IPS-NIHi7 (cell line): ENCODE measurements around the gene SLC7A8.

Experiments
- DNase-seq: peaks from one replicate; pipeline ENCODE4 v3.0.0; 2012; ENCODE audit warnings: mixed read lengths; ENCODE audit errors: extremely low spot score

The SLC7A8 gene

DNA sequence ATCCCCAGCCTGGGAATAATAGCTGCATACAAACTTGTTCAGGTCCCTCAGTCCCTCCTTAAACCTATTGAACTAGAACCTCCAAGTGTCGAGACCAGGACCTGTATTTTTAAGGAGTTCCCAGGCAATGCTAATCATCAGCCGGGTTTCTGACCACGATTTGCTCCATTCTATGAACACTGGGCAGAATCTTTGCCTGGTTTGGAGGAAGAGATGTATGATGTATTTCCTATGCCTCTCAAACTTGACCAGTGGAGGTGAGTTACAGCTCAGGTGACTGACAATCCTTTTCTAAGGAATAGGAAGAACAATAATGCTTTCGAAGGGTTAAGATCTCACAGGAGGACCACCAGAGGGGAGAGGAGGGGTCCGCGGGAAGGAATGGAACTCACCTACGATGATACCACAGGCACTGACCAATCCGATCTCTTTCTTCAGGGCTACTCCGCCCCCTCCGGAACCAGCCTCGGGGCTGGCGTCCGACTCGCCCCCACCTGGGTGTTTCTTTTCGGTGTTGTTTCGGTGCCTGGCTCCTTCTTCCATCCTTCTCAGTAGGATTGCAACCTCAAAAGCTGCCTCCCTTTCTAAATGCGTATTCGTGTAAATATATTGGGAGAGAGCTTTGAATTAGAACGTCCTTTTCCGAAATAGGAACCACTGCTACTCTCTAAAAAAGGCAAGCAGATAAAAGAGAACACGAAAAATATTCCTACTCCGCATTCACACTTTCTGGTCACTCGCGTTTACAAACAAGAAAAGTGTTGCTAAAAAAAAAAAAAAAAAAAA, 895 bp downstream of the SLC7A8 start:
- DNase-seq: peak; percentile 89

DNA sequence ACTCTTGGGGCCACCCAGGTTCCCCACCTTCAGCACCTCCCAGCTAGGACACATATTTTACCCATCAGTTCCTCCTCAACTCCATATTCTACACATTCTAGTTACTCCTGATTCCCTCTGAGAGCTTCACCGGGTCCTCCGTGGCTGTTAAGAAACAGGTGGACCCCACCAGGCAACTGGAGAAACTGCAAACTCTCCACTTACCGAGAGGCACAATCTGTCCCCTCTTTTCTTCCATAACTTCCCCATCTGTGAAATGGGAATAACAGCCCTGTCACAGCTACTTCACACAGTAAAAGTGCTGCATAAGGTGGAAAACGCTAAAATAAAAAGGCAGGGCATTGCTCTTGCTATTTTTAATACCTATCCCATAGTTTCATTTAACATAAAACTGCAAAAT, 1.5 kb downstream of the SLC7A8 start:
- no peak for DNase-seq

DNA sequence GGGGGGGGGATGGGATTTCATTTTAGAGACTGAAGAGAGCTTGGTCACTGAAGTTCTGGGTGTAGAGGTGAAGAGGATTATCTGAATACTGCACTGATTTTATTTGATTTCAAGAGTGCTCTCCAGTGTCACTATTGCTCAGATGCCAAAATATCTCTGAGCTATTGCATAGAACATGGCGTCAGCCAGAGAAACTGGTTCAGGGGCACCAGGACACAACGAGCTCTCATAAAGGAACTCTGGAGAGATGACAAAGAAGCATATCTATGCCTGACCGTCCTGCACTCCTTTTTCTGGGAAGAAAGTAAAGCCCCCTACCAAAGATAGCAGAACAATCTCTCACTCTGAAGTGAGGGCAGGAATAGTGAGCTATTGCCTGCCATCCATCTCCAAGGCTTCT, 2.0 kb downstream of the SLC7A8 start:
- DNase-seq: no peak

DNA sequence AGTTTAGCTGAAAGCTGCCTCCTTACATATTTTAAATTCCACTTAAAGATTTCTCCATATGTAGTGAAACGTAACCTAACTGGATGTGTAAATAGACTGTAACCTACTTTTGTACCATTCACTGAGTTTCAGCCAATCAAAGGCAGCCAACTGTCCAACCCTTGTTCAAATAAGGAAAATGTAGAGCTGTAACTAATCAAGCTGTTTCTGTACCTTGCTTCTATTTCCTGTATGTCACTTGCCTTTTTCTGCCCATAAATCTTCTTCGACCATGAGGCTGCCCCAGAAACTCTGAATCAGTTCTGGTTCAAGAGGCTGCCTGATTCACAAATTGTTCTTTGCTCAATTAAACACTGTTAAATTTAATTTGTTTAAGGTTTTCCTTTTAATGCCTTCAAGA, 6.3 kb downstream of the SLC7A8 start:
- DNase-seq: no peak

DNA sequence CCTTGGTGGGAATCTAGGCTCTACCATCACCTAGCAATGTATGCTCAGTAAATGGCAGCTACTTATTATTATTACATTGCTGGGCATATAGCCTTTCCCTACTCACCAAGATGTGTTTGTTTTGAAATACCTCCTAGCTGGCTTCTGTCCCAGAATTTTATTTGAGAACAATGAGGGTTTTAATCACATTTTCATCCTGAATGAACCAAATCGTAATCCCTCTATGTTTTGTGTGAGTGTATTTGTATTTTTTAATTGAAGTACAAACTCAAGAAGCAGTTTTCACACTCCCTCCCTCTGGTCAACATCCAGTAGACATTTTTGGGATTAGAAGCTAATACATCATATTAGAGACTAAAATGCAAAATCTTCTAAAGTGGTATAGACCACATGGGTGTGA, 7.6 kb downstream of the SLC7A8 start:
- no peak for DNase-seq

DNA sequence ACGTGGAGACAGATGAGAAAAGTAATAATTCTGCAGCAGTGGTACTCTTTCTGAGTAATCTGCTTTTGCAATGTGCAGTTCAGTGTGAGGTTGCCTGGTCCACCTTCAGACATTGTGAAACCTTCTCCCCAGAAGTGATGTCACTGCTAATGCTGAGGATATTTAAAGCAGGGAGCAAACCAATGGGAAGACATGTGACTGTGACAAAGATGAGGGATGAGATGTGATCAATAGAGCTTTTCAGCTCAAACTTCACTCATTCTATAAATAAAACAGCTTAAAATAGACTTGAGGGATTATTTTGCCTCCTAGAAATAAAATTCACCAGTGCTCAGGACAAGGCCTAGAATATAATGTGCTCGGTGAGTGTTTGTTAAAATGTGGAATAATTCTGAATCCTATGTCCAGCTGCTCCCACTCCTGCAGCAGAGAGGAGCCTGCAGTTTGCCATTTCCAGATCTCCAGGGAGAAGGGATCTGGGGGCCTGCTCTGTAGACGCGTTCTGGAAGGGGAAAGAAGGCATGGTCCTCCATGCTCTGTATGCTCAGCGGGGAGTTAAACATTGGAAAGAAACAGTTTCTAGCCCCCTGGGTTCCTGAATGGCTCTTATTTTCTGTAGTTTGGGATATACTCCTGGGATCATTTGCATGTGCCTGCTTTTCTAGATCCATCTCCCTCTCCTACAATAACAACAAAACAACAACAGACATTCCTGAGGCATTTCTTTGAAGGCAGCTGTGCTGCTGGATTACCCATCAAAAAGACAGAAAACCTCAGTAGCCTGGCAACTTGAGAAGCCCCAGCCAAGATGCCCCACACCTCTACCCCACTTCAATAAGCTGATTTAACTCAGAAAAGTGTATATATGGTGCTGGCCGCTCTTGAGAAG, 8.9 kb downstream of the SLC7A8 start:
- DNase-seq: no peak

DNA sequence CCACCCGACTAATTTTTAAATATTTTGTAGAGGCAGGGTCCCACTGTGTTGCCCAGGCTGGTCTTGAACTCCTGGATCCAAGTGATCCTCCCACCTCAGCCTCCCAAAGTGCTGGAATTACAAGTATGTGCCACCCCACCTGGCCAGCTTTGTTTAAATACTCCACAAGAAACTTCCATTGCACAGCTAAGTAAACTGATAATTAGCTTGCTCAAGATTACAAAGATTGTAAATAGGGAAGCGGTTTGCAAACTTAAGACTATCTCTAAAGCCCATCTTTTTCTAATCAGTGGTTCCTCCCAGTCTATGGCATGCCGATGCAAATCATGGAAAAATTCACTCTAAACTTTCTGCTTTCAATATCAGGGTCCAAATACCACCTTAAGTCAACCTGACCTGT, 9.7 kb downstream of the SLC7A8 start:
- no peak for DNase-seq

DNA sequence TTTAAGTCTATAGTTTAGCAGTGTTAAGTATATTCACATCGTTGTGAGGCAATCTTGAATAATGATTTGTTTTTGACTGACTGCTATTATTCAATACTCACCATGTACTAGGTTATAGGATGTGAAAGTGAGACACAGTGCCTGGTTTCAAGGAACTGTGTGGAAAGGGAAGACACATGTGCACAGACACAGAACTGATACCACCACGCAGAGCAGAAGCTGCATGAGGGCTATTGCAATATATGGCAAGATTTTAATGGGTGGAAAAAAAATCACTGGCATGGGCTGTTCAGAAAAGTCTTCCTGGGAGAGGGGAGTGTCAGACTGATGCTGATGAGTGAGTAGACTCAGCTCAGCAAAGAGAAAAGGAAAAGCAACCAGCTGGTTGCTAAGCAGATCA, 10.4 kb downstream of the SLC7A8 start:
- DNase-seq: no peak

DNA sequence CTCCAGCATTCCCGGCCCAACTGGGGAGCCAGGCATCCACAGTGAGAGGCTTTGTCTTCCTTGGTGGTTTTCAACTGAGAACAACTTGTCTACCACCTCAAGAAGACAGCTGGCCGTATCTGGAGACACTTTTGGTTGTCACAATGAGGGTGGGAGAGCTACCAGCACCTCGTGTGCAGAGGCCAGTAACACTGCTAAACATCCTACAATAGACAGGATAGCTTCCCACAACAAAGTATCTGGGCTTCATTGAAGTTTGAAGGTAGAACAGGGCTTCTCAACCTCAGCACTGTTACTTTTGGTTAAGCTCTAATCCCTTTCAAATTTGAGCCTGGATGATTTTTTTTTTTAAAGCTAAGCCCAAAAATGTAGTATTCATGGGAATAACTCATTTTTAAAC, 10.9 kb downstream of the SLC7A8 start:
- no peak for DNase-seq

DNA sequence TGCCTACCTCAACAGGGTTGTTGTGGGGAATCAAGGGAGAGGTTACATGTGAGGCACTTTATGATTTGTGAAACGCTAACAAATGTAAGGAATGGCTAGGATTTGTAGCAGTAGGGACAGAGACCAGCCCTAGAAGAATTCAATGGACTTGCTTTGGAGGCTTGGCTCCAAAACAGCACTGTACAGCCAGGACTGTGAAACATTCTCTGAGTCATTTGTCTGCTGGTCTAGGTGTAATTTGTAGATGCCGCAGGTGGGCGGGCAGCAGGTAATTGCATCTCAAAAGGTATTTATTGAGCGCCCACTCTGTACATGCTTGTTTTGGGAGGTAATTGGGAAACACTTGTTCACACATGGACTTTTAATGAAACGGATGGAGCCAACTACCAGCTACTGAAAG, 11.4 kb downstream of the SLC7A8 start:
- no peak for DNase-seq

DNA sequence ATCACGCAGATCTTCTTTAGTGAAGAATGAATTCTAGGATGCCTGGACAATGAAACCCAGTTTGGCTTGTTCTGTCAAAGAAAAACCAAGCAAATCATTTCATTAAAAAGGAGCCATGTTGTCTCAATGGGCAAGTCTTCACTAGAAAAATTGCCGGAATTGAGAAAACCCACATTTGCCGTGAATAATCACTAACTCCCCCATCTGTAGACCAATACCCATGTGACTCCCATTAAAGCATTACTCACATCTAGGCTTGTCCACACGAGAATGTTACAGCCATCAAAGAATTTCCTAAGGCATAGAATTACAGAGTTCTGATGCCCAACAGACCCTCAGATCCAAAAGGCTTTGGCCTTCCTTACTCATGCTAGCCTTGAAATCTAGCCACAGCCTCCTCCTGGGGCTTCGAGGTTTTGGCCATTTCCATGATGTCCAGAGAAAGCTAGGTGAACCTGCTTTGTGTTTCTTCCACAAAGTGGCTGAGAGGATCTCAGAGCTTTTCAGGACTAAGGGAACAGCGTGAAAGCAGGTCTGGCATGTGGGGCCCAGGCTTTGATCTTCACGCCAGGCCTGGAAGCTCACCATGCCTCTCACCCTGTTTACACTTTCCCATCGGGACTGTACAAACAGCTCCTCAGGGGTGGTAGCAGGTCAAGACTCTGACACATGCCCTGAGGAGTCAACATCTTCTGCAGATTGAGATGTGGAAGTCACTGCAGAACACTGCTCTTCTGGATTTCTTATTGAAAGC, 12.1 kb downstream of the SLC7A8 start:
- no peak for DNase-seq

DNA sequence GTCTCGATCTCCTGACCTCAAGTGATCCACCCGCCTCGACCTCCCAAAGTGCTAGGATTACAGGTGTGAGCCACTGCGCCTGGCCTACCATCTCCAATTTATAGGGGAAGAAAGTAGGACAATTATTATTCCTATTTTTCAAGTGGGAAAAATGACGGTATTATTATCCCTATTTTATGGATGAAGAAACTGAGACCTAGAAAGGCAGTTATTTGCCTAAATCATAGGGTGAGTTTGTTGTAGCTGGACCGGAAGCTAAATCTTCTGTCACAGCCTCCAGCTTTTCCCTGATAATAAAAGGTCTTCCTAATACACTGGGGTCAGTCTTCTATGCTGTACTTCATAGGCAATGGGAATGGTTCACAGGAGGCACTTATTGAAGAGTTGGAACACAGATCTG, 13.8 kb downstream of the SLC7A8 start:
- DNase-seq: no peak

DNA sequence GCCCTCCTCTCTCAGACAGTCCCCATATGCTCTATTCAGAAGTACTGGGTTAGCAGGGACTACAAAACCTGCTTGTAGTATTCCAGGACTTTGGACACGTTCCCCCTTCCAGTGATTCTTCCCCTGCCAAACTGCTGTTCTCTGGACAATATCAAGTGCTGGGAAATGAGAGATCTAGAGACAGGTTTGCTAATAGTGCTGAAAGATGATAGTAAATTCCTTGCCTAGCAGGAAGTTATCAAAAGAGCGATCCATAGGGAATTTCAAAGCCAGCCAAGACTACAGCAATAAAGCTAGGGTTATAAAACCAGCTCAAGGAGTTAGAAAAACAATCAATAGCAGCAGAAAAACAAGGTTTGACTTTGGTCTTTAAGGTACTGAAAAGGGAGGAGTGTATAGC, 15.2 kb downstream of the SLC7A8 start:
- no peak for DNase-seq

DNA sequence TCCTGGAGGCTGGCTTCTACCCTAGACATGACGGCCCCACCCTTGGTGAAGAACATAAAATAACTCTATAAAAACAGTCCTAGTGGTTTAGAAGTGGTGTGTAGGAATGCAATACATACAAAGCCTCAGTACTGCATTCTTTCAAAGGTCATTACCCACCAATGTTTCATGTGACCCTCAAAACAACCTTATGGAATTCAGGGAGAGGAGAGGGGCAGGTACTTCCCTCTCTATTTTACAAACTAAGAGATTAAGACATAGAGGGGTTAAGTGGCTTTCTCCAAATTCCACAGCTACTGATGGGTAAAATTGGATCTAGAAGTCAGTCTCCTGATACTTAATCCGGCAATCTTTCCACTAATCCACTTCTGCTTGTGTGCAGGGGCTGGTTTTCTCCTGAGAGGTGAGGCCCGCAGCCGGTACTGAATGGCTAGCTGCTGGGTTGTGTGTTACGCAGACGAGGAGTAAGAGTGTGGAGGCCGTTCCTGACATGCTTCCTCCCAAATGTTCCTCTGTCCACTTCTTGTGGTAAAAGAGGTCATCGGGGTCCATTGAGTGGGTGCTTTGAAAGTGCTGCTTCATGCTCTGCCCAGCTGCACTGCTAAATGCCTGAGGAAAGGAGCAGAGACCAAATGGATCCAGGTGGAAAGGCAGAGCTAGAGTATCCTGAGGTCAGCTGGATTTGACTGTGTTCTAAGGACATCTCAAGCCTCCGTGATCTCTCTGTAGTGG, 16.2 kb downstream of the SLC7A8 start:
- no peak for DNase-seq

DNA sequence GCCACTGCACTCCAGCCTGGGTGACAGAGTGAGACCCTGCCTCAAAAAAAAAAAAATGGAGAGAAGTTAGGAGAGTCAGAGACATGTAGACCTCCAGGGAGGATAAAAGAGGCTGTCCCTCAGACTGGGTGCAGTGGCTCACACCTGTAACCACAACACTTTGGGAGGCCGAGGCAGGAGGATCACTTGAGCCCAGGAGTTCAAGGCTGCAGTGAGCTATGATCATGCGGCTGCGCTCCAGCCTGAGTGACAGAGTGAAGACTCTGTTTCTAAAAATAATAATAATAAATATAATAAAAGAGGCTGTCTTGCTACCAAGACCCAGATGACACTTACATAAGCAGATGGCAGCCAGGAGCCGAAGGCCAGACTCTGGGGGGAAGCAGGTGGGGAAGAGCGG, 18.5 kb downstream of the SLC7A8 start:
- DNase-seq: no peak

DNA sequence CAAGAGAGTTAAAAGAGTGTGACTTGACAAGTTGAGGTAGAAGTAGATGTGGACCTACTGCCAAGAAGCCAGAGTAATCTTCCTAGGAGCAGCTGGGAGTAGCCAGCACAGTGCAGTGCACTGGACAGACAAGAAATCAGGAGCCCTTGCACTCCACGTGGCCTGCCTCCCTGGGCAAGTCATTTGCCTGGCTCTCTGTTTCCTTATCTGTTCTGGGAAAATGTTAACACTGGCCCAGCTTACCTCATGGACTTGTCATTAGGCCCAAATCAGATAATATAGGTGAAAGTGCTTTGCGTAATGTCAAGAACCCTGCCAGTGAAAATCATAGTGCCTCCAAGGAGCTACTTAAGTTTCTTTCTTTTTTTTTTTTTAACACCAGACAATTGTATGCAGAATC, 19.2 kb downstream of the SLC7A8 start:
- no peak for DNase-seq

DNA sequence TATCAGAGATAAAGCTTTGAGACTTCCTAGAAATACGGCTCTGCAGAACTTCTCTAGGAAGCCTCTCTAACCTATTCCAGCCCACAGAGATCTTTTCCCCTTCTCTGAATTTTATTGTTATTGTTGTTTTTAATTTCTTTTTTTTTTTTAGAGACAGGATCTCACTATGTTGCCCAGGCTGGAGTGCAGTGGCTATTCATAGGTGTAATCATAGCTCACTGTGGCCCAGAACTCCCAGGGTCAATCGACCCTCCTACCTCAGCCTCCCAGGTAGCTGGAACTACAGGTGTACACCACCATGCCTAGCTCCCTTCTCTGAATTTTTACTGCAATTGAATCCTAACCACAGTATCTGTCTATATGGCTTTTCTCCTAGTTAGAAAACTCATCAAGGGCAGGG, 19.6 kb downstream of the SLC7A8 start:
- DNase-seq: no peak

DNA sequence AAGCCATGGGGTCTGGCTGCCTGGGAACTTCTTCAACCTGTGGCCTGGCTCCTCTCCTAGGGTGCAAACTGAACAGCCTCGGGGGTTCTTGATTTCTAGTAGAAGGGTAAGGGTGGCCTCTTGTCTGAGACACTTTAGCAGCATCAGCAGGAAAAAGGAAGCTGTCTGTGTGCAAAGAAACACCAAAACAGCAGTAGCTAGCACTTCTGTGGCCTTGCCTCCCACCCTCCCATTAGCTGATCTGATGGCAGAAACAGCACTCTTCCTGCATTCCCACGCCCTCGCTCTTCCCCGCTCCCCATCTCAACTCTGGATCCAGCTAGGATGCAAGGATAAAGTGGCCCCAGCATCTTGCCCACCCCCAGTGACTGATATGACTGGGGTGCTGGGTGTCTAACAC, 20.7 kb downstream of the SLC7A8 start:
- no peak for DNase-seq

DNA sequence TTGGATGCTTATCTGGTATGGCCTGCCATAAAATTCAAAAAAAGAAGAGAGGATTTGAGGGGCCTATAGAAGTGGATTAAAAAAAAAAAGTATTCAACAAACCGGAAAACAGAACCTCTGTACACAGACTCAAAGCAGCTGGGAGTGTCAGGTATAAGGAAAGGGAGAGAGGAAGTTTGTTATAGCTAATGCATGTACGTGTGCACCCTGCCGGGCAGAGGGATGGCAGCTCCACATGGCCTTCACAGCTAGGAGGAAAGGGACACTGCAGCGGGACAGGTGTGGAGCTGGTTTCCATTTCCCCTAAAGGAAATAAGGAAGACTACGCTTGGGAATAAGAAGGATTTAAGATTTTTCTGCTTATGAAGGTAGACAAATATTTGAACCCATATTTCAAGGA, 21.5 kb downstream of the SLC7A8 start:
- DNase-seq: no peak

DNA sequence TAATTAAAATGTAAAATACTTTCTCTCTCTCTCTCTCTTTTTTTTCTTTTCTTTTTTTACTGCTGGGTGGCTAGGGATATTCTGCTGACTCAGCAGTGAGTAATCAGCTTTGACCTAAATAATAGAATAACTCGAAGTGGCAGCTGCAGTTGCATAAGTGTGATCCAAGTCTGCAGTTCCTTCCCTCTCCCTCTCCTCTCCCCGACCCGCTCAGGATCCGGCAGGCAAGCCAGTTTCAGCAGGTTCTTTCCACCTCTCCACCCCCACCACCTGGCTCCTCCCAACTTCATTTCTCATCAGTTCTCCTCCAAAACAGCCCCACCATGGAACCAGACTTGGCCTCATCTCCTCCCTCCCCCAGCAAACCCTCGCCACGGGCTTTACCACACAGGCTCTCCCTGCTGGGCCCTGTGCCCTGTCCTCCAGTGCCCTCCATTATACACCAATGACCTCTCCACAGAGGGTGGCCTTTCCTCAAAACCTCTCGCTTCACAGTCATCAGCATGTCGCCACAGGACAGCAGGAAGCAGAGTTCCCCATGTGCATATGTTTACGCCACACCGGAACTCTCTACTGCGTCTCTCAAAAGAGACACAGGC, 22.4 kb downstream of the SLC7A8 start:
- peak; percentile 77 for DNase-seq

DNA sequence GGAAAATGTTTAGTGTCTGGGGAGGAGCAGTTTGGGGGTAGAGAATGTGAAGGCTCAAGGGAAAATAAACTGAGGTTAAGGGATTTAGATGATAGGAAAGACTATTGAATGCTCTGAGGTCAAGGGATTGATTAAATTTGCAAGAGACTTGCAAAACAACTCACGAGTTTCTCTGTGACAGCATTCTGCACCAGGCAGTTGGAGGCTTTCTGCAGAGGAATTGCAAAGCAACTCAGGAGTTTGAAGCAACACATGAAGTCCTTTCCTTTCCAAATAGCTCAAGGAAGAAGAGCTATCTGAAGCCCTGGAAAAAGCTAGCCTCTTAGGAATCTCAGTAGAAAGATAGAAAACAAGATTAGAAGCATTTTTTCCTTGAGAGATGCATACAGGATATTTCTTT, 23.9 kb downstream of the SLC7A8 start:
- no peak for DNase-seq
